Activated effector memory CD4-positive, alpha-beta T cell treated with Interleukin-2 at 50 U/mL for 16 hours (primary cell): ENCODE results near the gene CDHR1.

Experiments used
- DNase-seq: peaks from one replicate; pipeline ENCODE4 v3.0.0-alpha.2; 2020

CDHR1 gene

DNA sequence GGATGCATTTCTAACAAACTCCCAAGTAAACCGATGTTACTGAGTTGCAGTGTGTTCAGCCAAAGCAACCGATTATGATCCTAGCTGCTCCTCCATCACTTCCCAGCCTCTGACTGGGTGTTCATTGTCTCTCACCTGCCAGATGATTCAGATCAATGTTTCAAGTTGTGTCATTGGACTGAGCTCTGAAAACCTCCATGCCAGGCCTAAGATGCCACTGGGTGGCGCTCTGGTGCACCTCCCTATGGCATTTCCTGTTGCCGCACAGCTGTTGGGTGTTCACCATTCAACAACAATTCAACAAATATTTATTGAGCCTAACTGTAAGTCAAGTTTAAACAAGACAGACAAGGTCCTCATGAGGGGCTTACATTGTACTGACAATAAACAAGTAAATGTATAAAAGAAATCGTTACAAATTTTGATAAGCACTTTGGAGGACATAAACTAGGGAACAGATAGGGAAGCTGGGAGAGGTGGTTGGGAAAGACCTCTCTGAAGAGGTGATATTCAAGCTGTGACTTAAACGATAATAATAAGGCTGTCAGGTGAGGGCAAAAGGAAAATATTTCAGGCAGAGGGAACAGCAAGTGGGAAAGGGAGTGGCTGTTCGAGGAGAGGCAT, 73.3 kb downstream of the CDHR1 start:
- peak; percentile 51 for DNase-seq

- no peak for DNase-seq
Observed at GRCh38 chr10:84269162-84269561, 74.8 kb downstream of the CDHR1 start.
